ENCODE measurements around the gene OR2V1.
"Not testable (repeated sequence)": the region's sequence is repeated elsewhere in the genome, so short reads cannot be mapped to it uniquely, and the experiment has no call there.

OR2V1 gene

DNA sequence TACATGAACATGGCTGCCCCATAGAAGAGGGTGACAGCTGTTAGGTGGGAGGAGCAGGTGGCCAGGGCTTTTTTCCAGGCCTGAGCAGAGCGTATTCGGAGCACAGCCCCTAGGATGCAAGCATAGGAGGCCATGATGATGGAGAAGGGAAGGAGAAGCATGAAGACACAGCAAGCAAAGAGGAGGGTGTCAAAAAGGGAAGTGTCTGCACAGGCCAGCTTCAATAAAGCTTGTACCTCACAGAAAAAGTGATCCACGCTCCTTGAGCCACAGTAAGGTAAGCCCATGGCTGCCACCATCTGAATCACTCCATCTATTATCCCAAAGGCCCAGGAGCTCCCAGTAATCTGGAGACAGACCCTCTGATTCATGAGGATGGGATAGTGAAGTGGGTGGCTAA is 6.4 kb downstream of the OR2V1 start:
- Mint-ChIP-seq H3K27me3 (peaks cover 87% of the 10 kb centered on the region), H3K36me3 (no peaks in the 10 kb centered on the region), H3K4me1 (peaks cover 6% of the 10 kb centered on the region), H3K4me3 (no peak overlapping the region), H3K27ac (no peak overlapping the region), H3K9me3 (peaks cover 2% of the 10 kb centered on the region)
- no peak for ATAC-seq

GRCh38 chr5:181121675-181122561 is 9.1 kb downstream of the OR2V1 start:
- H3K9me3 Mint-ChIP-seq = peaks cover 2% of the 10 kb centered on the region
- ATAC-seq = no peak
- no peaks in the 10 kb centered on the region for H3K4me1 Mint-ChIP-seq
- H3K27me3 Mint-ChIP-seq = peaks cover 87% of the 10 kb centered on the region
- H3K27ac Mint-ChIP-seq = no peak overlapping the region
- H3K36me3 Mint-ChIP-seq = no peaks in the 10 kb centered on the region
- H3K4me3 Mint-ChIP-seq = no peak overlapping the region

- H3K9me3 Mint-ChIP-seq = peaks cover 2% of the 10 kb centered on the region
- no peak for ATAC-seq
- H3K4me3 Mint-ChIP-seq = no peak overlapping the region
- H3K4me1 Mint-ChIP-seq = no peaks in the 10 kb centered on the region
- no peak overlapping the region for H3K27ac Mint-ChIP-seq
- H3K36me3 Mint-ChIP-seq = no peaks in the 10 kb centered on the region
- peaks cover 85% of the 10 kb centered on the region for H3K27me3 Mint-ChIP-seq
These were observed 10.2 kb downstream of the OR2V1 start for GRCh38 chr5:181120761-181121160.

- Mint-ChIP-seq H3K9me3 (peaks cover 2% of the 10 kb centered on the region), H3K36me3 (no peaks in the 10 kb centered on the region), H3K4me3 (no peak overlapping the region), H3K27ac (no peak overlapping the region), H3K27me3 (peaks cover 86% of the 10 kb centered on the region), H3K4me1 (no peaks in the 10 kb centered on the region)
- ATAC-seq = no peak
These were observed 10.7 kb downstream of the OR2V1 start for GRCh38 chr5:181120306-181120705.

GRCh38 chr5:181119105-181119504 is 11.9 kb downstream of the OR2V1 start:
- no peak overlapping the region for H3K27ac Mint-ChIP-seq
- H3K9me3 Mint-ChIP-seq = peaks cover 4% of the 10 kb centered on the region
- no peak overlapping the region for H3K4me3 Mint-ChIP-seq
- H3K27me3 Mint-ChIP-seq = peaks cover 86% of the 10 kb centered on the region
- no peak for ATAC-seq
- H3K4me1 Mint-ChIP-seq = peaks cover 5% of the 10 kb centered on the region
- H3K36me3 Mint-ChIP-seq = no peaks in the 10 kb centered on the region

- peaks cover 4% of the 10 kb centered on the region for H3K9me3 Mint-ChIP-seq
- H3K36me3 Mint-ChIP-seq = no peaks in the 10 kb centered on the region
- H3K4me3 Mint-ChIP-seq = no peak overlapping the region
- no peak overlapping the region for H3K27ac Mint-ChIP-seq
- peaks cover 5% of the 10 kb centered on the region for H3K4me1 Mint-ChIP-seq
- peaks cover 87% of the 10 kb centered on the region for H3K27me3 Mint-ChIP-seq
- no peak for ATAC-seq
These were observed 12.6 kb downstream of the OR2V1 start for GRCh38 chr5:181118369-181118768.

DNA sequence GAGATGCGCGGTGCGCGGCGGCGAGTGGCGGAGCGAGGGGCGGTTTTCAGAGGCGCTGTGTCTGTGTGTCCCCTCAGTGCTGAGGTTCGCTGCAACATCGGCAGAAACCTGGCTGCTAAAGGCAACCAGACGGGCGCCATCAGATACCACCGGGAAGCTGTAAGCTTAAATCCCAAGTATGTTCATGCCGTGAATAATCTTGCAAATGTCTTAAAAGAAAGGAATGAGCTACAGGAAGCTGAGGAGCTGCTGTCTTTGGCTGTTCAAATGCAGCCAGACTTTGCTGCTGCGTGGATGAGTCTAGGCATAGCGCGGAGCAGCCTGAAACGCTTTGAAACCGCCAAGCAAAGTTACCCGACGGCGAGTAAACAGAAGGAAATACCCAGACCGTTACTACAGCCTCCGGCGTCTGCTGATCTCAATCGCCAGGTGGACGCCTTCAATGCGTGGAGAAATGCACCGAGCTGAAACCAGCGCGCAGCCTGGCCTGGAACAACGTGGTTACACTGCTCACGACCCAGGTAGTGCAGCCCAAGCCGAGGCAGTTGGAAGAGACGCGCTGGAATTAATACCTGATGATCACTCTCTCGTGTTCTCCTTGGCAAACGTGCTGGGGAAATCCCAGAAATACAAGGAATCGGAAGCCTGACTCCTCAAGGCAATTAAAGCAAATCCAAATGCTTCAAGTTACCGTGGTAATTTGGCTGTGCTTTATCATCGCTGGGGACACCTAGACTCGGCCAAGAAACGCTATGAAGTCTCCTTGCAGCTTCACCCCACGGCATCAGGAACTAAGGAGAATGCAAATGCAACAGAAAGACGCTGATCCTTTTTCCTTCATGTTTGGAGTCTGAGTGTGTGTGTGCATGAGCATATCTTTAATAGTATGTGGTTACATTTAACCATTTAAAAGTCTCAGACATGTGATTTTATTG is 15.9 kb downstream of the OR2V1 start:
- Mint-ChIP-seq H3K27me3 (peaks cover 90% of the 10 kb centered on the region), H3K36me3 (no peaks in the 10 kb centered on the region), H3K27ac (no peak overlapping the region), H3K9me3 (peaks cover 4% of the 10 kb centered on the region), H3K4me3 (no peak overlapping the region), H3K4me1 (peaks cover 5% of the 10 kb centered on the region)
- no peak for ATAC-seq

GRCh38 chr5:181114284-181114843 is 16.6 kb downstream of the OR2V1 start:
- Mint-ChIP-seq H3K9me3 (peaks cover 4% of the 10 kb centered on the region), H3K36me3 (no peaks in the 10 kb centered on the region), H3K27me3 (peaks cover 90% of the 10 kb centered on the region), H3K27ac (no peak overlapping the region), H3K4me1 (peaks cover 5% of the 10 kb centered on the region), H3K4me3 (no peak overlapping the region)
- no peak for ATAC-seq

DNA sequence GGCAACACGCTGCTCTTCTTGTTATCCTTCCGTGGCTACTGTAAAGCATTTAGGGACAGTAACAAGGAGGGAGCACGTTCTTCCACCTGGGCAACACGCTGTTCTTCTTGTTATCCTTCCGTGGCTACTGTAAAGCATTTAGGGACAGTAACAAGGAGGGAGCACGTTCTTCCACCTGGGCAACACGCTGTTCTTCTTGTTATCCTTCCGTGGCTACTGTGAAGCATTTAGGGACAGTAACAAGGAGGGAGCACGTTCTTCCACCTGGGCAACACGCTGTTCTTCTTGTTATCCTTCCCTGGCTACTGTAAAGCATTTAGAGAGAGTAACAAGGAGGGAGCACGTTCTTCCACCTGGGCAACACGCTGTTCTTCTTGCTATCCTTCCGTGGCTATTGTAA is 17.4 kb downstream of the OR2V1 start:
- peaks cover 90% of the 10 kb centered on the region for H3K27me3 Mint-ChIP-seq
- H3K27ac Mint-ChIP-seq = not testable (repeated sequence)

GRCh38 chr5:181112476-181112875 is 18.5 kb downstream of the OR2V1 start:
- Mint-ChIP-seq H3K27me3 (peaks cover 90% of the 10 kb centered on the region), H3K27ac (no peak overlapping the region), H3K4me3 (no peak overlapping the region), H3K9me3 (peaks cover 4% of the 10 kb centered on the region), H3K4me1 (peaks cover 5% of the 10 kb centered on the region), H3K36me3 (no peaks in the 10 kb centered on the region)
- no peak for ATAC-seq

More for the DNA sequence above, 17.4 kb downstream of the OR2V1 start:
- not testable (repeated sequence) for ATAC-seq, H3K4me3 Mint-ChIP-seq, H3K36me3 Mint-ChIP-seq, H3K9me3 Mint-ChIP-seq, H3K4me1 Mint-ChIP-seq

DNA sequence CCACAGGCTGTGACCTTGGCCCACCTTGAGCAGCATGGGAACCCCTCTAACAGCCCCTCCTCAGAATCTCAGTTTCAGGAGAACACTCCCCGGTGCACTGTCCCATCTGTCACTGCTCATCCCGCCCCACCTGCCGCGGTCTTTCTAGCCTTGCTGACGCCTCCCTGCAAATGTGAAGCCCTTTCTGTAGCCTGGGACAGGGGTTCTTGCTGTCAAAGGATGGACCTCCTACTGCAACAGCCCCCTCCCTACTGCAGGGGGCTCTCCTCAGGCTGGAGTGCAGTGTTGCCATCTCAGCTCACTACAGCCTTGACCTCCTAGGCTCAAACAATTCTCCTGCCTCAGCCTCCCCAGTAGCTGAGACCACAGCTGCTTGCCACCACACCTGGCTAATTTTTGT is 20.0 kb downstream of the OR2V1 start:
- no peak for ATAC-seq
- Mint-ChIP-seq H3K27me3 (peaks cover 89% of the 10 kb centered on the region), H3K4me1 (peaks cover 6% of the 10 kb centered on the region), H3K36me3 (no peaks in the 10 kb centered on the region), H3K27ac (no peak overlapping the region), H3K9me3 (peaks cover 4% of the 10 kb centered on the region), H3K4me3 (no peak overlapping the region)

- peaks cover 90% of the 10 kb centered on the region for H3K27me3 Mint-ChIP-seq
- no peak overlapping the region for H3K27ac Mint-ChIP-seq
- H3K9me3 Mint-ChIP-seq = peaks cover 3% of the 10 kb centered on the region
- peaks cover 15% of the 10 kb centered on the region for H3K4me1 Mint-ChIP-seq
- H3K4me3 Mint-ChIP-seq = no peak overlapping the region
- ATAC-seq = no peak
- H3K36me3 Mint-ChIP-seq = no peaks in the 10 kb centered on the region
These were observed 21.4 kb downstream of the OR2V1 start for GRCh38 chr5:181109489-181110013.

GRCh38 chr5:181108578-181109165 is 22.3 kb downstream of the OR2V1 start:
- peaks cover 2% of the 10 kb centered on the region for H3K9me3 Mint-ChIP-seq
- no peak overlapping the region for H3K27ac Mint-ChIP-seq
- peaks cover 20% of the 10 kb centered on the region for H3K4me1 Mint-ChIP-seq
- peaks cover 91% of the 10 kb centered on the region for H3K27me3 Mint-ChIP-seq
- no peak overlapping the region for H3K4me3 Mint-ChIP-seq
- H3K36me3 Mint-ChIP-seq = peaks cover 5% of the 10 kb centered on the region
- ATAC-seq = no peak

DNA sequence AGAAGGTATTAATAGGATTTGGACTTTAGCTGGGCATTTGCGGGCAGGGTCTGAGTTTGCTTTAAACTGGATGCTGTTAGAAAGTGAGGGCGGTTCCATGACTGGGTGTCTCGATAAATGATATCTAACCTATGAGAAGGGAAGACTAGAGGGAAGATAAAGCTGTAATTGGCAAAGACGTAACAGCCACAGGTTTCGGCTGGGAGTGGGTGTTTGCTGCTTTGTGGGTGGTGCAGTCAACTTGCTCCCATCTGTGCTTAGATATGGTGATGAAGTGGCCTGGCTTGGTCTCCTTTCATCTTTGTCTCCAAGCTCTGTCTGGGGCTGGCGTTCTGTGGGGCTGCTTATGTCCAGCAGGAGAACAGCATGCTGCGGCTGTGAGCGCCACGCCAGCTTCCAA is 23.3 kb downstream of the OR2V1 start:
- no peak for ATAC-seq

More for the DNA sequence above, 23.3 kb downstream of the OR2V1 start:
- Mint-ChIP-seq H3K4me3 (no peak overlapping the region), H3K27ac (no peak overlapping the region), H3K4me1 (peaks cover 20% of the 10 kb centered on the region), H3K27me3 (peaks cover 95% of the 10 kb centered on the region), H3K9me3 (peaks cover 2% of the 10 kb centered on the region), H3K36me3 (peaks cover 5% of the 10 kb centered on the region)

All from stimulated activated memory B cell treated with anti-CD40 and anti-IgM and Interleukin-4, amounts not matched to agents 10 μg/mL and 1 μg/mL and 100 μg/mL, for 72 hours (primary cell).